ENCODE results near the gene MYO16. TPM values are rescaled to one million over a fixed set of nuclear protein-coding genes. Genes with fewer than 3 reads are reported as not detected.

The MYO16 gene
- total RNA-seq, 1 experiment from 2014 or later, result not detected

DNA sequence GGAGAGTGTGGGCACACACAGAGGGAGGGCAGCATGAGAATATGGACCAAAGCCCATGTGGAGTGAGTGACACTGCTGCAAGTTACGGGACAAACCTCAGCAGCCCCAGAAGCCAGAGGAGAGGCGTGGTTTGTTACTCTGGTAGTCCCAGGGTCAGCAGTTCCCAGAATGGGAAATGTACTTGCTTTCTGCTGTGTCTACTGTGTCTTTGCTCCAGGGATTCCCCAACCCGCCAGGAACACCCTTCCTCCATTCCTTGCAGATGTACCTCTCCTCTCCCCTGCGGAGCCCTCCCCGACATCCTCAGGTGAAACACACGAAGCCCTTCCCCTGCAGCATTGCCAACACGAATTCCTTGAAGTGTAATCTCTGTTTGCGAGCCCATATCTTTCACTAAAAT is 47.2 kb downstream of the MYO16 start:
- Histone ChIP-seq H3K23ac (ENCODE audit: insufficient read length, low read depth, low read length) (no peak overlapping the region), H2AFZ (ENCODE audit: low read length) (no peak overlapping the region), H3K79me1 (ENCODE audit: insufficient read depth, low read depth, low read length, poor library complexity, severe bottlenecking) (no peaks in the 10 kb centered on the region), H3K18ac (ENCODE audit: insufficient read length, low read depth, low read length) (no peak overlapping the region), H2BK15ac (ENCODE audit: low read depth, low read length) (no peak overlapping the region), H3K4me1 (ENCODE audit: insufficient read depth, low read length) (no peaks in the 10 kb centered on the region), H4K8ac (replicated peaks; ENCODE audit: insufficient read length, low read depth, low read length) (no peak overlapping the region), H3K79me2 (ENCODE audit: insufficient read depth, low read length) (no peaks in the 10 kb centered on the region), H4K5ac (ENCODE audit: insufficient read length, low read depth, low read length) (no peak overlapping the region), H3K14ac (ENCODE audit: insufficient read depth, low read length) (no peak overlapping the region), H3T11ph (ENCODE audit: low read length) (no peak overlapping the region), H3K9ac (ENCODE audit: extremely low read depth, insufficient read length, low read length) (no peak overlapping the region), H2BK20ac (ENCODE audit: low read depth, low read length, poor library complexity, severe bottlenecking) (no peak overlapping the region), H4K91ac (ENCODE audit: insufficient read length, low read depth, low read length) (no peak overlapping the region), H2BK12ac (ENCODE audit: insufficient read length, low read depth, low read length) (no peak overlapping the region), H4K20me1 (ENCODE audit: control insufficient read depth, insufficient read depth, insufficient read length) (no peaks in the 10 kb centered on the region), H3K9me3 (ENCODE audit: control insufficient read depth, low read depth, low read length) (no peaks in the 10 kb centered on the region), H3K4me2 (ENCODE audit: insufficient read depth, insufficient read length, low read length) (no peak overlapping the region), H3K27ac (ENCODE audit: insufficient read length, low read depth, low read length) (no peak overlapping the region), H3K27me3 (ENCODE audit: insufficient read depth, low read length) (no peaks in the 10 kb centered on the region), H2AK5ac (ENCODE audit: insufficient read length, low read length) (no peak overlapping the region), H3K23me2 (ENCODE audit: insufficient read length, low read depth, low read length, poor library complexity, severe bottlenecking) (no peaks in the 10 kb centered on the region), H3K4ac (ENCODE audit: low read depth, low read length) (no peak overlapping the region), H2BK120ac (ENCODE audit: low read depth, low read length, poor library complexity, severe bottlenecking) (no peak overlapping the region), H3K56ac (ENCODE audit: insufficient read length, low read depth, low read length) (no peak overlapping the region), H2BK5ac (ENCODE audit: insufficient read length, low read length) (no peak overlapping the region)
- Mint-ChIP-seq H3K27me3 (ENCODE audit: low read depth) (no peaks in the 10 kb centered on the region), H3K36me3 (ENCODE audit: insufficient read depth in 1 of 3, low read depth in 3 of 3) (no peaks in the 10 kb centered on the region), H3K4me1 (peaks cover 3% of the 10 kb centered on the region in 2 experiments; a peak in 2 of 4 replicates), H3K27ac (no peak overlapping the region; a peak in 1 of 7 replicates), H3K9me3 (no peaks in the 10 kb centered on the region), H3K4me3 (no peak overlapping the region)
- TF ChIP-seq, protein P1, sequence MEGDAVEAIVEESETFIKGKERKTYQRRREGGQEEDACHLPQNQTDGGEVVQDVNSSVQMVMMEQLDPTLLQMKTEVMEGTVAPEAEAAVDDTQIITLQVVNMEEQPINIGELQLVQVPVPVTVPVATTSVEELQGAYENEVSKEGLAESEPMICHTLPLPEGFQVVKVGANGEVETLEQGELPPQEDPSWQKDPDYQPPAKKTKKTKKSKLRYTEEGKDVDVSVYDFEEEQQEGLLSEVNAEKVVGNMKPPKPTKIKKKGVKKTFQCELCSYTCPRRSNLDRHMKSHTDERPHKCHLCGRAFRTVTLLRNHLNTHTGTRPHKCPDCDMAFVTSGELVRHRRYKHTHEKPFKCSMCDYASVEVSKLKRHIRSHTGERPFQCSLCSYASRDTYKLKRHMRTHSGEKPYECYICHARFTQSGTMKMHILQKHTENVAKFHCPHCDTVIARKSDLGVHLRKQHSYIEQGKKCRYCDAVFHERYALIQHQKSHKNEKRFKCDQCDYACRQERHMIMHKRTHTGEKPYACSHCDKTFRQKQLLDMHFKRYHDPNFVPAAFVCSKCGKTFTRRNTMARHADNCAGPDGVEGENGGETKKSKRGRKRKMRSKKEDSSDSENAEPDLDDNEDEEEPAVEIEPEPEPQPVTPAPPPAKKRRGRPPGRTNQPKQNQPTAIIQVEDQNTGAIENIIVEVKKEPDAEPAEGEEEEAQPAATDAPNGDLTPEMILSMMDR (conservative IDR thresholded peaks at IDR 0.05), result no peak
- no peak for DNase-seq
- no CpG with 5 or more reads among the region's 8 CpGs for WGBS (ENCODE audit: extremely low coverage, insufficient read length, low lambda C conversion rate)
